Mucosa of rectum (tissue), 2 donors: ENCODE measurements around the gene PPP2R3B.

ENCODE experiments used
- H3K27ac ChIP-seq, 2 donors: one replicate each; pipeline ENCODE4 v1.7.0; 2013; ENCODE audit warnings: inconsistent platforms in 2 of 2, low read depth in 2 of 2, low read length in 2 of 2
- H3K27me3 ChIP-seq, 2 donors: one replicate each; pipeline ENCODE4 v1.7.0; 2013; ENCODE audit warnings: low read length in 2 of 2; ENCODE audit not compliant: control insufficient read depth in 2 of 2, insufficient read depth in 2 of 2
- H3K36me3 ChIP-seq, 2 donors: one replicate each; pipeline ENCODE4 v1.7.0; 2013; ENCODE audit warnings: low read length in 2 of 2; ENCODE audit not compliant: control insufficient read depth in 2 of 2, insufficient read depth in 2 of 2
- H3K4me1 ChIP-seq, 2 donors: one replicate each; pipeline ENCODE4 v1.7.0; 2013; ENCODE audit warnings: low read length in 2 of 2, mild to moderate bottlenecking in 1 of 2; ENCODE audit not compliant: control insufficient read depth in 2 of 2, insufficient read depth in 2 of 2
- H3K4me3 ChIP-seq, 2 donors: one replicate each; pipeline ENCODE4 v1.7.0; 2013; ENCODE audit warnings: low read length in 2 of 2
- H3K9ac ChIP-seq, 2 donors: one replicate each; pipeline ENCODE4 v1.7.0; 2013; ENCODE audit warnings: low read length in 2 of 2, low read depth in 1 of 2, mild to moderate bottlenecking in 1 of 2
- H3K9me3 ChIP-seq, 2 donors: one replicate each; pipeline ENCODE4 v1.7.0; 2013; ENCODE audit warnings: low read length in 2 of 2; ENCODE audit not compliant: control insufficient read depth in 2 of 2
- donor health status: healthy.
- donor health status: Normal muscosa, but diverticular disease.

PPP2R3B gene

GRCh38 chrX:371907-372306, 14.8 kb downstream of the PPP2R3B start:
- H3K9ac ChIP-seq = no peak overlapping the region
- no peaks in the 10 kb centered on the region for H3K9me3 ChIP-seq
- H3K27ac ChIP-seq = no peak overlapping the region
- H3K36me3 ChIP-seq = no peaks in the 10 kb centered on the region
- peaks cover 2 to 4% of the 10 kb centered on the region in 2 donors for H3K4me1 ChIP-seq
- H3K4me3 ChIP-seq = no peak overlapping the region
- H3K27me3 ChIP-seq = peaks cover 17 to 25% of the 10 kb centered on the region in 2 donors

GRCh38 chrX:370963-371745, 15.6 kb downstream of the PPP2R3B start:
- H3K27me3 ChIP-seq = peaks cover 17 to 25% of the 10 kb centered on the region in 2 donors
- no peak overlapping the region for H3K27ac ChIP-seq
- no peaks in the 10 kb centered on the region for H3K36me3 ChIP-seq
- H3K9ac ChIP-seq = no peak overlapping the region
- no peaks in the 10 kb centered on the region for H3K9me3 ChIP-seq
- H3K4me1 ChIP-seq = peaks cover 2 to 4% of the 10 kb centered on the region in 2 donors
- no peak overlapping the region for H3K4me3 ChIP-seq

GRCh38 chrX:370244-370962, 16.3 kb downstream of the PPP2R3B start:
- no peaks in the 10 kb centered on the region for H3K9me3 ChIP-seq
- peaks cover 1 to 4% of the 10 kb centered on the region in 2 donors for H3K4me1 ChIP-seq
- no peaks in the 10 kb centered on the region for H3K36me3 ChIP-seq
- H3K27me3 ChIP-seq = peaks cover 15 to 21% of the 10 kb centered on the region in 2 donors
- no peak overlapping the region for H3K27ac ChIP-seq
- H3K9ac ChIP-seq = no peak overlapping the region
- H3K4me3 ChIP-seq = no peak overlapping the region

DNA sequence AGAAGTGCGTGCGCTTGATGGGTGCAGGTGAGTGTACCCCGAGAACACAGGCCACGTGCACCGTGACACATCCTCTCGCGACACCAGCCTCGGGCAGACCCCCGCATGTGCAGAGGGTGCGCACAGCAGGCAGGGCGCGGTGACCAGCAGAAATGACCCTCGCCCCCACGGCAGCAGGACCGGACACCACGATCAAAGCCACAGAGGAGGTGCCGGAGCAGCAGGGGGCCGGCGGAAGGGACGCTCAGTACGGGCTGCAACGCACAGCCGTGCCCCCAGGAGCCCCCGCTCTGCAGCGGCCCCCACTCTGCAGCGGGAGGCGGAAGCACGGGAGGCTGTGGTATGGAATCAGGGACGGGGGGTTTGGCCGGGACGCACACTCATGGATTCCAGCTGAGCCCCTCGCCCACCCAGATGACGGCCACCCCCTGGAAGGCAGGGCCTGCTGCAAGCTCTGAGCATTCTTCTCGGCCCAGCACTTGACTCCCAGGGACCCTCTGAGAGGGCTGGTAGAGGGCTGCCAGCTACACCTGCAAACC, 17.1 kb downstream of the PPP2R3B start:
- Histone ChIP-seq H3K4me1 (peaks cover 0 to 4% of the 10 kb centered on the region in 2 donors), H3K27ac (no peak overlapping the region), H3K4me3 (no peak overlapping the region), H3K9ac (no peak overlapping the region), H3K36me3 (no peaks in the 10 kb centered on the region), H3K27me3 (peaks cover 8 to 13% of the 10 kb centered on the region in 2 donors), H3K9me3 (no peaks in the 10 kb centered on the region)

DNA sequence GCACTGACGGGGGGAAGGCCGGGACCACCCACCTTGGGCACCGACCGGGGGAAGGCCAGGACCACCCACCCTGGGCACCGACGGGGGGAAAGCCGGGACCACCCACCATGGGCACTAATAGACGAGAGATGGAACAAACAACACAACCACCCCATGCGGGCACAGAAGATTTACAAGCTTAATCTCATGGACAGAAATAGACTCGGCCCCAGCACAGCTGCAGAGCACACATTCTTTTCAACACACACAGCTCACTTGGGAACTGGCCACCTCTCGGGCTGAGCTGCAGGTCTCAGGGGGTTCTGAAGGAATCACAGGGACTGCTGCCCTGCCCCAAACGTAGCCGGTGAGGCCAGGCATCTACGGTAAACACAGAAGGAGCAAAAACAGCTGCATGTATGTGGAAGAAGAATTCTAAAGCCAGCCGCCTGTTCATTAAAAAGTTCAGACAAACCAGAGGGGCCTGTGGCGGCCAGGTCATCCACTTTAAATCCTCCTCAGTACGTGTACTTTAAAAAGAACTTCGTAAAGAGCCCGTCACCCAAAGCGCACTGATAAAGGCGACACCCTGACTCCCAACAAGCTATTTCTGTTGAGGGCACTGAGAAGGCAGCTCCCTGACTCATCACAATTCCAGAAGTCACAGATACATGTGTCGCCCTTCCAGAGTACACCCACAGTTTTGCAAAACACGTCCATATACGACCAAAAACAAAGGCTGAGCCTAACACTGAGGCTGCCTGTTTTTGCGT, 17.7 kb downstream of the PPP2R3B start:
- Histone ChIP-seq H3K27ac (no peak overlapping the region), H3K9ac (no peak overlapping the region), H3K4me3 (no peak overlapping the region)

DNA sequence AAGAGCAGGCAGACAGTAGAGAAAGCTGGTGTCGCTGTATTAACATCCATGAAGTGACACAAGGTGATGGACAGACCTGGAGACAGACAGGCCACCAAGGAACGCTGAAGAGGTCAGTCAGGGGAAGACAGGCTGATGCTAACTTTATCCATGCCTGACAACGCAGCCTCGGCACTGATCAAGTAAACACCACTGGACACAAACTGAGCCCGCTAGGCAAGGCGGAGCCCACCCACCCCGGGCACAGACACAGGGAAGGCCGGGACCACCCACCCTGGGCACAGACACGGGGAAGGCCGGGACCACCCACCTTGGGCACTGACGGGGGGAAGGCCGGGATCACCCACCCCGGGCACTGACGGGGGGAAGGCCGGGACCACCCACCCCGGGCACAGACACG, 18.8 kb downstream of the PPP2R3B start:
- Histone ChIP-seq H3K36me3 (no peaks in the 10 kb centered on the region), H3K4me3 (no peak overlapping the region), H3K9ac (no peak overlapping the region), H3K27me3 (peaks cover 1 to 6% of the 10 kb centered on the region in 2 donors), H3K27ac (no peak overlapping the region), H3K9me3 (no peaks in the 10 kb centered on the region), H3K4me1 (no peaks in the 10 kb centered on the region)

More for the DNA sequence above, 17.7 kb downstream of the PPP2R3B start:
- H3K9me3 ChIP-seq = no peaks in the 10 kb centered on the region
- H3K27me3 ChIP-seq = peaks cover 2 to 8% of the 10 kb centered on the region in 2 donors
- no peaks in the 10 kb centered on the region for H3K36me3 ChIP-seq
- no peaks in the 10 kb centered on the region for H3K4me1 ChIP-seq

DNA sequence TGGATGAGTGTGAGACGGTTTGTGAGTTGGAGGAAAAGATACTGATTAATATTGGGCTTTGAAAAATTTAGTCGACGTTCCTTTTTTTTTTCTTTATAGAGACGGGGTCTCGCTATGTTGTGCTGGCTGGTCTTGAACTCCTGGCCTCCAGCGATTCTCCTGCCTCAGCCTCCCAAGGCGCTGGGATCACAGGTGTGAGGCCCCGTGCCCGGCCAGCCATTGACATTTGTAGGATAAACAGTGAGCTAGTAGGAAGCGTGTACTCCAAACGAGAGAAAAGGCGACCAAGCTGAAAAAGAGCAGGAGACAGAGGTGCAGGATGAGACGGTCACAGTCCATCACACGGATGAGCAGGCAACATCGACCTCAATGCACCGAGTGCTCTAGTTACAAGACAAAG, 19.4 kb downstream of the PPP2R3B start:
- H3K9ac ChIP-seq = no peak overlapping the region
- H3K9me3 ChIP-seq = no peaks in the 10 kb centered on the region
- no peaks in the 10 kb centered on the region for H3K4me1 ChIP-seq
- H3K27ac ChIP-seq = no peak overlapping the region
- no peak overlapping the region for H3K4me3 ChIP-seq
- peaks cover 0 to 5% of the 10 kb centered on the region in 2 donors for H3K27me3 ChIP-seq
- H3K36me3 ChIP-seq = no peaks in the 10 kb centered on the region

DNA sequence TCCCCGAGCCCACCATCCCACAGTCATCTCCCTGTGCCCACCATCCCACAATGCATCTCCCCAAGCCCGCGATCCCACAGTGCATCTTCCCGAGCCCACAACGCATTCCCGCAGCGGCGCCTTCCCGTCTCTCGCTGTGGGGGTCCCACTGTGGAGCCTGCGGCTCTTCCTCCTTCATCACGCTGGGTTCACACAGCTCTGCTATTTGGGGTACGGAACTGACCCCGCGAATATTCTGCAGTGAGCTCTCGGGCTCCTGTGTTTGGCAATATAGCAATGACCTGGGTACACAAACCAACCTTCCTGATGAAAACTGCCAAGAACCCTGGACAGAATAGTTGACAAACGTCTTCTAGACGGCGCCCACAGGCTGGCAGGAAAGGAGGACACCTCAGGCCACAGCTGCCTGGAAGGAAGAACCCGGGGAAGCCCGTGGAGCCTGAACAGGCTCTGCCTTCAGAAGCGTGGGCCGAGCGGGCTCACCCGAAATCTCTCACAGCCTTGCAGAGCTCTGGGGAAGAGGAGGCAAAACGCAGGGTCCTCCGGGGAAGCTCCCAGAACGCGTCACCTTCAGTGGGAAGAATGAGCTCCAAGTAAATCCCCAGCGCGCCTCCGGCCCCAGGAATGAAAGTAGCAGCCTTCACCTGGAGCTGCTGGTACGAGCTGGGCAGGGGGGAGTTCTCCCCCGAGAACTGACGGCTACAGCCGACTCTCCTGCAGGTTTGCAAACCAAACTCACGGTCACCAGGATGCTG, 22.9 kb downstream of the PPP2R3B start:
- Histone ChIP-seq H3K9ac (no peak overlapping the region), H3K27me3 (no peaks in the 10 kb centered on the region)

DNA sequence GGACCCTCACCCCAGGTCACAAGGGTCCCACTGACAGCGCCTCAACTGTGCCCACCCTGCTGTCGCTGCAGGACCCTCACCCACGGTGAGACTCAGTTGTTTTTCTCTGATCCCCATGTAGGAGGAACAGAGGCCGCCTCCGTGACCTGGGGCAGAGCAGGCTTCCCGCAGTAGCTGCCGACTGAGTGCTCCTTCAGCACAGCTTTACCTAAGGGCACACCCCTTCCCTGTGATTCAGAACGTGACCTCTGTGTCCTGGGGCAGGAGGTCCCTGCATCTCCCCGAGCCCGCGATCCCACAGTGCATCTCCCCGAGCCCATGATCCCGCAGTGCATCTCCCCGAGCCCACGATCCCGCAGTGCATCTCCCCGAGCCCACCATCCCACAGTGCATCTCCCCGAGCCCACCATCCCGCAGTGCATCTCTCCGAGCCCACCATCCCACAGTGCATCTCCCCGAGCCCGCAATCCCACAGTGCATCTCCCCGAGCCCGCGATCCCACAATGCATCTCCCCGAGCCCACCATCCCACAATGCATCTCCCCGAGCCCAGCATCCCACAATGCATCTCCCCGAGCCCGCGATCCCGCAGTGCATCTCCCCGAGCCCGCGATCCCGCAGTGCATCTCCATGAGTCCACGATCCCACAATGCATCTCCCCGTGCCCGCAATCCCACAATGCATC, 23.6 kb downstream of the PPP2R3B start:
- Histone ChIP-seq H3K9ac (no peak overlapping the region), H3K27ac (no peak overlapping the region), H3K4me3 (no peak overlapping the region), H3K36me3 (peaks cover 0 to 2% of the 10 kb centered on the region in 2 donors), H3K9me3 (no peaks in the 10 kb centered on the region), H3K27me3 (no peaks in the 10 kb centered on the region), H3K4me1 (no peaks in the 10 kb centered on the region)

More for the DNA sequence above, 22.9 kb downstream of the PPP2R3B start:
- no peak overlapping the region for H3K4me3 ChIP-seq
- no peak overlapping the region for H3K27ac ChIP-seq
- H3K9me3 ChIP-seq = no peaks in the 10 kb centered on the region
- no peaks in the 10 kb centered on the region for H3K36me3 ChIP-seq
- no peaks in the 10 kb centered on the region for H3K4me1 ChIP-seq
